ENCODE data around the gene OARD1.

- TF ChIP-seq EZH2 (IDR thresholded peaks at IDR 0.05; ENCODE audit: insufficient read depth, poor library complexity, severe bottlenecking) (no peak), EZH2phosphoT487 (IDR thresholded peaks at IDR 0.05; ENCODE audit: insufficient read depth, low read depth) (no peak)
Measured at GRCh38 chr6:41073203-41073967, 1.2 kb upstream of the OARD1 start.

Data from GM23248 (cell line).